ENCODE results near the gene PRICKLE2.

Gene PRICKLE2

GRCh38 chr3:64074895-64075679 lies 150.2 kb downstream of the PRICKLE2 start:
- no peak for DNase-seq (ENCODE audit: low read depth, low spot score)

GRCh38 chr3:64074060-64074459 lies 151.2 kb downstream of the PRICKLE2 start:
- DNase-seq (ENCODE audit: low read depth, low spot score) = no peak

- DNase-seq (ENCODE audit: low read depth, low spot score) = no peak
Observed at GRCh38 chr3:64073158-64073761, 152.0 kb downstream of the PRICKLE2 start.

- no peak for DNase-seq (ENCODE audit: low read depth, low spot score)
Observed at GRCh38 chr3:64072126-64072525, 153.1 kb downstream of the PRICKLE2 start.

GRCh38 chr3:64070704-64071103 lies 154.6 kb downstream of the PRICKLE2 start:
- no peak for DNase-seq (ENCODE audit: low read depth, low spot score)

- no peak for DNase-seq (ENCODE audit: low read depth, low spot score)
Observed at GRCh38 chr3:64067506-64068346, 157.5 kb downstream of the PRICKLE2 start.

- DNase-seq (ENCODE audit: low read depth, low spot score) = no peak
Observed at GRCh38 chr3:64064804-64065203, 160.5 kb downstream of the PRICKLE2 start.

GRCh38 chr3:64063983-64064438 lies 161.3 kb downstream of the PRICKLE2 start:
- no peak for DNase-seq (ENCODE audit: low read depth, low spot score)

GRCh38 chr3:64063207-64063982 lies 161.9 kb downstream of the PRICKLE2 start:
- DNase-seq (ENCODE audit: low read depth, low spot score) = no peak

GRCh38 chr3:64061628-64062027 lies 163.6 kb downstream of the PRICKLE2 start:
- DNase-seq (ENCODE audit: low read depth, low spot score) = no peak

GRCh38 chr3:64059484-64060175 lies 165.6 kb downstream of the PRICKLE2 start:
- no peak for DNase-seq (ENCODE audit: low read depth, low spot score)

- no peak for DNase-seq (ENCODE audit: low read depth, low spot score)
Observed at GRCh38 chr3:64058566-64058965, 166.7 kb downstream of the PRICKLE2 start.

GRCh38 chr3:64057231-64057630 lies 168.0 kb downstream of the PRICKLE2 start:
- DNase-seq (ENCODE audit: low read depth, low spot score) = no peak

GRCh38 chr3:64056606-64057180 lies 168.6 kb downstream of the PRICKLE2 start:
- no peak for DNase-seq (ENCODE audit: low read depth, low spot score)

GRCh38 chr3:64055076-64055475 lies 170.2 kb downstream of the PRICKLE2 start:
- DNase-seq (ENCODE audit: low read depth, low spot score) = no peak

GRCh38 chr3:64054488-64054887 lies 170.8 kb downstream of the PRICKLE2 start:
- no peak for DNase-seq (ENCODE audit: low read depth, low spot score)

GRCh38 chr3:64053581-64053980 lies 171.7 kb downstream of the PRICKLE2 start:
- DNase-seq (ENCODE audit: low read depth, low spot score) = no peak

GRCh38 chr3:64053117-64053516 lies 172.1 kb downstream of the PRICKLE2 start:
- DNase-seq (ENCODE audit: low read depth, low spot score) = no peak

GRCh38 chr3:64049832-64050231 lies 175.4 kb downstream of the PRICKLE2 start:
- no peak for DNase-seq (ENCODE audit: low read depth, low spot score)

GRCh38 chr3:64049136-64049535 lies 176.1 kb downstream of the PRICKLE2 start:
- DNase-seq (ENCODE audit: low read depth, low spot score) = no peak

Data from activated CD4-positive, CD25-positive, alpha-beta regulatory T cell treated with anti-CD3 and anti-CD28 coated beads, Interleukin-2, amount 50 U/mL, for 16 hours (primary cell).